ENCODE measurements around the gene UBE2E1.

The UBE2E1 gene

DNA sequence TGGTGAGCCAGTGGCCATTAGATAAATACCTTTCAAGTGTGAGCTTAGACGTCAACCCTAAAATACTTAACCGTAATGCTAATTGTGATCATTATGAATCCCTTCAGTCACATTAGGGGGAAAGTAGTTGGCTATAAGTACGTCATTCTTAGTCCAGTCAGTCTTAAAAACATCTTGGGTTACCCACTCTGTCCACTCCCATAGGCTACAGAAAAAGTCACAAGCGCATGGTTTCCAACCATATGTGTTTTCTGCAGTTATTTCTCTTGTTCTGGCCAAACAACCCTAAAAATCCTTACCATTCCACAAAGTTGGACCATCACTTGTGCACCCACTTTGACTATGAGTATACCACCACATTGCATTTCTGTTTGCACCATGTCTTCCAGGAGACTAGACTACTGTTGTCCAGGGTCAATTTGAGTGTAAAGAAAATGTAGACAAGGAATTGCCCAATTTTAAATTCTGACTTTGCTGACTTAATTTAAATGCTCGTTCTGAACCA, 114.4 kb downstream of the UBE2E1 start:
- no peak for DNase-seq

DNA sequence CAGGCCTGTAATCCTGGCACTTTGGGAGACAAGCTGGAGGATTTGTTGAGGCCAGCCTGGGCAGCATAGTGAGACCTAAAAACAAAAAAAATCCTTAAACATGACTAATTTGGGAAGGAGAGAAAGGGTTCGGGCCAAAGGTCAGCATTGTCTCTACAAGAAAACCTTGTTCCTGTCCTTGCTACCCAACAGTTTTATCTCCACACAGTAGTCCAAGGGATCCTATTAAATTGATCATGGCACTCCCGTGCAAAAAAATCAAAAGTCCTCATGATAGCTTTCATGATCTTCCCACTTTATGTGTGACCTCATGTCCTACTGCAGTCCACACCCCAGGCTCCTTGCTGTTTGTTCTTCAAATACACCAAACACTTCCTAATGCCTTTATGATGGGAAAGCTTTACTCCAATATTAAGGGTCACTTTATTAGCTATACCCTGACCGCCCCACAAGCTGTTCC, 115.3 kb downstream of the UBE2E1 start:
- DNase-seq, result no peak

DNA sequence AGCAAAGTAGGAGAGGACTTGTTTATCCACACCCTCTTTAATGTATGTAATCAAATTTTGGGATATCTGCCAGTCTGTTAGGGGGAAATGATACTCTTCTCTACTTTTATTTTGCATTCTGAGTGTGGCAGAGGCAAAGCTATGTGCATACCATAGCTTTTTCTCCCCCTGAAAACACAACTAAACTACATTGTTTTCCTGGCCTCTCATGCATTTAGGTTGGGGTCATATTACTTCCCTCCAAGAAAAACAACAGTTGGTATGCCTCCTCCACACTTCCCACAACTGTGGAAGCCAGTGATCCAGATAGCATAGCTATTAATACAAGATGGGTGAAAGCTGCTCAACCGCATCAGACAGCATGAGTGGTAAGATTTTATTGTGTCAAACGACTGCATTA, 118.0 kb downstream of the UBE2E1 start:
- no peak for DNase-seq

- DNase-seq, result no peak
Measured at GRCh38 chr3:23926246-23926645, 120.5 kb downstream of the UBE2E1 start.

DNA sequence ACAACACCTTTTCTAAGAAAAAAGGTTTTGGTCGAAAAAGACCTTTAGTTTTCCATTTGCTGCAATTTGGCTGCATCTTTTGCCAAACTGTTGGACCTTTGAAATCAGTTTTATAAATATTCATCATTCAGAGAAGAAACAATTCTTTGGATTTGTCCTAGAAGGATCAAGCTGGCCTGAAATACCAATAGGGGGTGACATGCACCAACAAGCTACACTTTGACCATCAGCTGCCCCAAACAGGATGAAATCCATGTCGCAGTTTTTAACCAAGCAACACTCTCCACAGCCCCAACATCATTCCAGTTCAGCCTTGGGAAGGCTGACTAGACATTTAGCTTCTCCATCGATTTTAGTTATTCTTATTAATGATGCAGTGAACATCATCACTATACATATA, 121.0 kb downstream of the UBE2E1 start:
- DNase-seq, result no peak

GRCh38 chr3:23928524-23928923, 122.8 kb downstream of the UBE2E1 start:
- DNase-seq, result no peak

GRCh38 chr3:23931597-23931996, 125.8 kb downstream of the UBE2E1 start:
- no peak for DNase-seq

DNA sequence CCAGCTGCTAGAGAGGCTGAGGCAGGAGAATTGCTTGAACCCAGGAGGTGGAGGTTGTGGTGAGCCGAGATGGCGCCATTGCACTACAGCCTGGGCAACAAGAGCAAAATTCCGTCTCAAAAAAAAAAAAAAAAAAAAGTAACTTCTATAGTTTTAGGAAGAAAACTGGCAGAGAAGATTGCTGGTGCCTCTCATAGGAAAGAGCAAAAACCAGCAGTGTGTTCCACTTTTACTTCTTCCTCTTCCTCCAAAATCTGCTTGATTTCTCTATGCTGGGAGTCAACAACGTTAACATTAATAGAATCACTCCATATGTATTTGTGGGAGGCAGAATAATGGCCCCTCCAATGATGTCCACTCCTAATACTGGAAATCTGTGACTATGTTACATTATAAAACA, 126.8 kb downstream of the UBE2E1 start:
- DNase-seq, result no peak

DNA sequence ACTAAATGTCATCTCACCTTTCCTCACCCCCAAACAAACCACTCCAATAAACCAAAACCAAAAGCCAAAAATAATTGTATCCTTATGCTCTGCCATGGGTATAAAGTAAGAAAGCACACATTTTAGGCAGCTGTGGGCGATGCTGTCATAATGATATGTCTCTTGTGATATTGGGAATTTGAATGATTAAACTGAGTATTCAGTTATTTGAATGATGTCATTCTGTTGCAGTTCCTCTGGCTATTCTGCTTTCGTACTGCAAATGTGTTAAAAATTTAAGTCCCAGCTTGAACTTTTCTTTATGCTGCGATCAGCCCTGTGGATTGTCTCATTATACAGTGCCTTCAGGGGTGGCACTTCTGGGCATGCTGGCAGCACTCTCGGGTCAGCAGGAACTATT, 128.5 kb downstream of the UBE2E1 start:
- no peak for DNase-seq

DNA sequence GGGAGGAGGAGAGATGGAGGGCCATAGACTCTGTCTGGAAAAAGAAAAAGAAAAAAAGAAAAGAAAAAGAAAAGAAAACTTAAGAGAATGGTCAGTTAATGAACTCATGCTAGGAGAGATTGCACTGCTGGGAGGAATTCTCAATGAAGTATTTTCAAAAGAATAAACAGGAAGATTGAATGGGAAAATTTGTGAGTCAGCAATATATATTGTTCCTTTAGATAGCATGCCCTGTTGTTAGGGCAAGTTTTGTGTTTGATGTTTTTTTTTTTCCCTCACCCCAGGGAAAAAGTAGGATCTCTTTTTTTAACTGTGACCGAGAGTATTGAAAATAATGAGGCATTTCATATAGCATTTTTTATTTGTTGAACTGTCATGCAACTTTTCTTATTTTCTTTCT, 131.5 kb downstream of the UBE2E1 start:
- no peak for DNase-seq

- DNase-seq, result no peak
Measured at GRCh38 chr3:23938688-23939087, 132.9 kb downstream of the UBE2E1 start.

DNA sequence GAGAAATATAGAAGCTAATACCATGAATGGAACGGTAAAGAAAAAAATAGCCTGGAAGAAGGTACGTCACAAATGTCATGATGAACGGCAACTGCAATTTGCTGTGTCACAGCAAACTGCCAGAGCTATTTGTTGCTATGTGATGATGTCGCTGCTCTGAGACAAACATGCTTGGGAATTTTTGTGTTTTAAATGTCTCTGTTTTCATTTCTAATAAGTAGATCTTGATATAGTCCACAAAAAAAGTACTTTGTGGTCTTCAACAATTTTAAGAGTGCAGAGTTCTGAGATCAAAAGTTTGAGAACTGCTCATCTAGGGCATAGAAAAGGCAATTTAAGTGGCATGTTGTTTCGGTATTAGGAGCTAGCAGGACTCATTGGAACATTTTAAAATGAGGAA, 135.0 kb downstream of the UBE2E1 start:
- DNase-seq, result no peak

Data from GF-D8 (cell line).